Naive thymus-derived CD8-positive, alpha-beta T cell (primary cell): Measurements from ENCODE around the gene CCDC88B. TPM values are rescaled to one million over a fixed set of nuclear protein-coding genes. Genes with fewer than 3 reads are reported as not detected.

ENCODE experiments used
- ATAC-seq, 2 donors: fragments of 150-1000 bp; cut with Tn5 transposase in 1 of 2; sonication (Bioruptor Pico), chemical (Tn5 transposase) in 1 of 2; 1 replicate in 1 of 2; 2 replicates in 1 of 2; pipeline ENCODE4 v1.10.0; 2021; ENCODE audit warnings: mild to moderate bottlenecking in 2 of 2, moderate library complexity in 2 of 2
- POLR2A ChIA-PET: fragments of 350-600 bp; sonication (Branson Sonifier 250); formaldehyde crosslinking; loops from one replicate; lab custom pipeline; 2021; ENCODE audit warnings: antibody characterized with exemption; lab: Charles Lee
- DNase-seq, 10 donors: peaks; one replicate each; pipeline versions ENCODE4 v3.0.0 to v3.0.0-alpha.2; 2020 to 2022
- H3K27ac Mint-ChIP-seq, 10 donors: one replicate each; pipeline ENCODE4 v1.8.0; 2020 to 2022; ENCODE audit warnings: mild to moderate bottlenecking in 10 of 10, mixed read lengths in 10 of 10, moderate library complexity in 4 of 10, inconsistent platforms in 1 of 10
- H3K27me3 Mint-ChIP-seq, 5 donors: one replicate each; pipeline ENCODE4 v1.8.0; 2021 to 2022; ENCODE audit warnings: mixed read lengths in 5 of 5
- H3K36me3 Mint-ChIP-seq, 3 donors: one replicate each; pipeline ENCODE4 v1.8.0; 2020 to 2022; ENCODE audit warnings: mixed read lengths in 3 of 3, mild to moderate bottlenecking in 2 of 3, inconsistent platforms in 1 of 3
- H3K4me1 Mint-ChIP-seq, 4 donors: one replicate each; pipeline ENCODE4 v1.8.0; 2021 to 2022; ENCODE audit warnings: mixed read lengths in 4 of 4
- H3K4me3 Mint-ChIP-seq, 10 donors: one replicate each; pipeline ENCODE4 v1.8.0; 2020 to 2022; ENCODE audit warnings: mild to moderate bottlenecking in 10 of 10, mixed read lengths in 10 of 10, moderate library complexity in 6 of 10, inconsistent platforms in 1 of 10
- H3K9me3 Mint-ChIP-seq, 9 donors: one replicate each; pipeline ENCODE4 v1.8.0; 2020 to 2022; ENCODE audit warnings: mixed read lengths in 9 of 9, mild to moderate bottlenecking in 3 of 9, inconsistent platforms in 1 of 9, moderate library complexity in 1 of 9
- polyA plus RNA-seq, 3 donors: library from polyadenylated mRNA; unstranded; fragments of 300-500 nt; fragmentation: Illumina TruSeq; gene quantifications; one replicate each; pipeline ENCODE4 v1.2.3, GENCODE V29; 2021
- total RNA-seq, 8 experiments: library from RNA in 2 of 8; stranded (reverse) in 2 of 8; gene quantifications; one replicate each; pipeline ENCODE4 v1.2.3 and lab custom pipeline; 2021 to 2026

Gene CCDC88B
- total and polyA plus RNA-seq, 5 experiments from 2014 or later = 10.4 to 119 (median 37.0) TPM

DNA sequence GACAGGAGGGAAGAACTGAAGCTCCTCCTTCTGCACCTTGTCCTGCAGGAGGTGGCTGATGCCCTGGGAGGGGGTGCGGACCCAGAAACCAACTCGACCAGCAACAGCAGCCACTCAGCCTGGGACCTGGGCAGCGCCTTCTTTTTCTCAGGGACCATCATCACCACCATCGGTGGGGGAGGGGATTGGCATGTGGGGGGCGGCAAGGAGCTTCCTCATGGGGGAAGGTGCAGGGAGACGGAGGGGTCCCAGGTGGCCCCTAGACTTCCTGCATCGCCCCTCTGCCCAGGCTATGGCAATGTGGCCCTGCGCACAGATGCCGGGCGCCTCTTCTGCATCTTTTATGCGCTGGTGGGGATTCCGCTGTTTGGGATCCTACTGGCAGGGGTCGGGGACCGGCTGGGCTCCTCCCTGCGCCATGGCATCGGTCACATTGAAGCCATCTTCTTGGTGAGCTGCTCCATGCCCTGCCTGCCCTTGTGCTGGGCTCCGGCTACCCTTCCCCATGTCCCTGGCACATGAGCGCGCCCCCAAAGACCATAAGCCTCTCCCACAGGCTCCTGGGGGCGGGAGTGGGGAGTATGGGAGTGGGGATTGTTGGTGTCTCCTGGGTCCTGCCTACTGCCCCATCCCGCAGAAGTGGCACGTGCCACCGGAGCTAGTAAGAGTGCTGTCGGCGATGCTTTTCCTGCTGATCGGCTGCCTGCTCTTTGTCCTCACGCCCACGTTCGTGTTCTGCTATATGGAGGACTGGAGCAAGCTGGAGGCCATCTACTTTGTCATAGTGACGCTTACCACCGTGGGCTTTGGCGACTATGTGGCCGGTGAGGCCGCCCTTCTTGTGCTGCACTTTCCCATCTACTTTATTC is 42.9 kb upstream of the CCDC88B start:
- DNase-seq = peak in 1 of 10 donors; percentile 45
- ATAC-seq = no peak
- Mint-ChIP-seq H3K4me3 (no peak overlapping the region), H3K9me3 (no peaks in the 10 kb centered on the region), H3K4me1 (peaks cover 10 to 36% (median 33%) of the 10 kb centered on the region in 4 donors), H3K27me3 (peaks cover 37 to 85% (median 60%) of the 10 kb centered on the region in 5 donors), H3K36me3 (peaks cover 0 to 2% (median 0%) of the 10 kb centered on the region in 3 donors), H3K27ac (no peak overlapping the region)
- POLR2A ChIA-PET = interaction anchor here (0.7 to 1.2 kb wide), 4 partner anchors 25 to 71 kb away, joined by 3 to 5 read pairs (median 4); partner anchors contain the start of genes NUDT22 and TRPT1

DNA sequence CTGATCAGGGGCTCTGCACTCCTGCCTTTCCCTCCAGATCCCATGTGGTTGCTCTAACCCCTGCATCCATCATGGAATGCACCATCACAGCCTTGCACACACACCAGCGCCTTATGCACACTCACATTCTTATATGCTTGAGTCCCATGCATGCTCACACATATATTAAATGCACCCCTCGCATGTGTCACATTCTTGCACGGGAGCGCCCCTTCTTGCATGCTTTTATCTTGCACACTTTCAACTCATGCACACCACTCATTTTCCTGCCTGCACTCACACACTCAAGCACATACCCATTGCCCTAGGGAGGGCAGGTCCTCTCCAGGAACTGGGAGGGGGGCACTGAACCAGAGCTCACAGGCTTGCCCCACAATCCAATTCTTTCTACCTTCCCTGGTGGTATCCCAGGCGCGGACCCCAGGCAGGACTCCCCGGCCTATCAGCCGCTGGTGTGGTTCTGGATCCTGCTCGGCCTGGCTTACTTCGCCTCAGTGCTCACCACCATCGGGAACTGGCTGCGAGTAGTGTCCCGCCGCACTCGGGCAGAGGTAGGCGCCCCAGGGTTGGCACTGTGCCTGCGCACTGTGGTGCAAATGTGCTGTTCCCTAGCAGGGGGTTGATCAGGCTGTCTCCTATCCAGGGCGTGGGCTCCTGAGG is 42.2 kb upstream of the CCDC88B start:
- Mint-ChIP-seq H3K4me3 (peak overlapping the region in 1 of 10 donors; percentile 11), H3K27me3 (peaks cover 37 to 81% (median 60%) of the 10 kb centered on the region in 5 donors), H3K36me3 (peaks cover 0 to 2% (median 0%) of the 10 kb centered on the region in 3 donors), H3K4me1 (peaks cover 10 to 33% (median 29%) of the 10 kb centered on the region in 4 donors), H3K27ac (no peak overlapping the region), H3K9me3 (no peaks in the 10 kb centered on the region)
- DNase-seq (peak in 2 of 10 donors; percentile 14 to 57), ATAC-seq (no peak)
- POLR2A ChIA-PET = interaction anchor here (0.7 to 1.2 kb wide), 3 partner anchors 26 to 72 kb away, joined by 3 to 5 read pairs (median 4); partner anchors contain the start of genes NUDT22 and TRPT1

GRCh38 chr11:64298966-64299846 is 40.8 kb upstream of the CCDC88B start:
- peaks cover 13 to 39% (median 33%) of the 10 kb centered on the region in 4 donors for H3K4me1 Mint-ChIP-seq
- no peaks in the 10 kb centered on the region for H3K9me3 Mint-ChIP-seq
- DNase-seq (no peak), ATAC-seq (no peak)
- peaks cover 32 to 67% (median 53%) of the 10 kb centered on the region in 5 donors for H3K27me3 Mint-ChIP-seq
- peaks cover 0 to 2% (median 0%) of the 10 kb centered on the region in 3 donors for H3K36me3 Mint-ChIP-seq
- H3K4me3 Mint-ChIP-seq = peak overlapping the region in 9 of 10 donors; percentile 66 to 87 (median 78)
- peak overlapping the region in 7 of 10 donors; percentile 24 to 86 (median 68) for H3K27ac Mint-ChIP-seq
- POLR2A ChIA-PET = interaction anchor here (0.6 to 0.7 kb wide), 3 partner anchors 43 to 1443 kb away, joined by 3 to 5 read pairs (median 4); no protein-coding TSS in a partner anchor

- H3K27ac Mint-ChIP-seq = peak within 1 kb of the TSS in 8 of 10 donors; percentile 72 to 90 (median 86)
- peaks cover 14 to 42% (median 36%) of the 10 kb centered on the region in 4 donors for H3K4me1 Mint-ChIP-seq
- POLR2A ChIA-PET = interaction anchor here (1.1 to 7.5 kb wide), 4 partner anchors 16 to 94 kb away, joined by 4 to 113 read pairs (median 10); partner anchors contain the start of genes BAD and FERMT3
- ATAC-seq (no peak), DNase-seq (peak in 5 of 10 donors; percentile 28 to 59 (median 39))
- no peaks in the 10 kb centered on the region for H3K9me3 Mint-ChIP-seq
- peak within 1 kb of the TSS; percentile 66 to 87 (median 78) for H3K4me3 Mint-ChIP-seq
- peaks cover 31 to 61% (median 47%) of the 10 kb centered on the region in 5 donors for H3K27me3 Mint-ChIP-seq
- peaks cover 0 to 2% (median 0%) of the 10 kb centered on the region in 3 donors for H3K36me3 Mint-ChIP-seq
Measured at GRCh38 chr11:64299847-64300648, 40.0 kb upstream of the CCDC88B start, which contains the start of gene CATSPERZ. Gene CATSPERZ, plus strand, starts transcription at chr11:64300358. Its CDS starts 53 bp downstream, at chr11:64300411.

DNA sequence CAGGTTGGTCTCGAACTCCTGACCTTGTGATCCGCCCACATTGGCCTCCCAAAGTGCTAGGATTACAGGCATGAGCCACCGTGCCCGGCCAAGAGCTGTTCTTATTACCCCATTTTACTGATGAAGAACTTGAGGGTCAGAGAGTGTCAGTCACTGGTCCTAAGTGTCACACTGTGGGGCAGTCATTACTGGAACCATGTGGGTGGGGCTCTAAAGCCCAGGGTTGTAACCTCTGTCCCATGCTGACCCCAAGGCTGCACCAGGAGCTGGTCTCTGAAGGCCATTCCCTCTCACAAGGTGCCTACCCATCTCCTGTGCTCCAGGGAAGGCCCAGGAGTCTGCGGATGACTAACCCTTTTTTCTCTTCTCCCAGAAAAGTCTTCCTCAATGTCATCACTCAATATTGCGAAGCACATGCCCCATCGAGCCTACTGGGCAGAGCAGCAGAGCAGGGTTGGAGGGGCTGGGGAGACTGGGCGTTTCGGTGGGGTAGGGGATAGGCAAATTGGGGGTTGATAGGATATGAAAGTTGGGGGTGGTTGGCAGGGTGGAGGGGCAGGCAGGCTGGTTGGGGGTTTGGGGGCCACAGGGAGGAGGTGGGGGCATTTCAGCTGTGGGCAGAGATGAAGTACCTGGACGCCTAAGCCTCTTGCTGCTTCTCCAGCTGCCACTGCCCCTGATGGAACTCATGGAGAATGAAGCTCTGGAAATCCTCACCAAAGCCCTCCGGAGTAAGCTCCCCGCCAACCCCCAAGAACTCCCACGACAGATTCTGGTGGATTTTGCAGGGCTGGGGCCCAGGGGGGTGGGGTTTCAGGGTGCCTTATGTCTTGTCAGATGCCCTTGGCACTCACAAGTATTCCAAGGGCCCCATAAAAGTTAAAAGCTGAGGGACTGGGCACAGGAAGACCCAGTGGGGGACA is 36.6 kb upstream of the CCDC88B start:
- POLR2A ChIA-PET = interaction anchor here (1.0 to 7.5 kb wide), 16 partner anchors 14 to 1350 kb away, joined by 3 to 113 read pairs (median 6); partner anchors contain the start of genes BAD, FERMT3, FKBP2 and GPR137
- Mint-ChIP-seq H3K27ac (peak overlapping the region in 6 of 10 donors; percentile 11 to 97 (median 95)), H3K27me3 (peaks cover 13 to 28% (median 20%) of the 10 kb centered on the region in 5 donors), H3K4me1 (peaks cover 22 to 51% (median 44%) of the 10 kb centered on the region in 4 donors), H3K9me3 (no peaks in the 10 kb centered on the region), H3K4me3 (peak overlapping the region in 5 of 10 donors; percentile 4 to 97 (median 93)), H3K36me3 (peaks cover 0 to 9% (median 0%) of the 10 kb centered on the region in 3 donors)
- no peak for DNase-seq
- ATAC-seq = no peak

DNA sequence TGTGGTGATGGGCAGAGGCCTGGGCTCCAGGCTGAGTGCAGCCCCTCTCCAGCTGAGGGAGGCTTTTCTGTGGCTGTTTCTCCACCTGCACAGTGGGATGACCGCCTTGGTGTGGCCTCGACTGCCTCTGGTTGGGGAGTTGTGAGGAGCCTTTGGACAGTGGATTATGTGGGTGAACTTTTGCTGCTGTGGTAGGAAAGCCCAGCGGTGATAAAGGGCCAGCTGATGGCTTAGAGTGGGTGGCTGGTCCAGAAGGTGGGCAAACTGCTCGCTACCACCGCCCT is 36.0 kb upstream of the CCDC88B start:
- H3K4me1 Mint-ChIP-seq = peaks cover 22 to 48% (median 43%) of the 10 kb centered on the region in 4 donors
- no peak for DNase-seq
- H3K27ac Mint-ChIP-seq = peak overlapping the region; percentile 87 to 98 (median 95)
- peaks cover 12 to 22% (median 15%) of the 10 kb centered on the region in 5 donors for H3K27me3 Mint-ChIP-seq
- H3K9me3 Mint-ChIP-seq = no peaks in the 10 kb centered on the region
- ATAC-seq = no peak
- peak overlapping the region; percentile 85 to 97 (median 93) for H3K4me3 Mint-ChIP-seq
- peaks cover 0 to 9% (median 0%) of the 10 kb centered on the region in 3 donors for H3K36me3 Mint-ChIP-seq
- POLR2A ChIA-PET = interaction anchor here (0.9 to 7.5 kb wide), 17 partner anchors 13 to 465 kb away, joined by 3 to 113 read pairs (median 6); partner anchors contain the start of genes BAD, FERMT3, FKBP2 and GPR137

DNA sequence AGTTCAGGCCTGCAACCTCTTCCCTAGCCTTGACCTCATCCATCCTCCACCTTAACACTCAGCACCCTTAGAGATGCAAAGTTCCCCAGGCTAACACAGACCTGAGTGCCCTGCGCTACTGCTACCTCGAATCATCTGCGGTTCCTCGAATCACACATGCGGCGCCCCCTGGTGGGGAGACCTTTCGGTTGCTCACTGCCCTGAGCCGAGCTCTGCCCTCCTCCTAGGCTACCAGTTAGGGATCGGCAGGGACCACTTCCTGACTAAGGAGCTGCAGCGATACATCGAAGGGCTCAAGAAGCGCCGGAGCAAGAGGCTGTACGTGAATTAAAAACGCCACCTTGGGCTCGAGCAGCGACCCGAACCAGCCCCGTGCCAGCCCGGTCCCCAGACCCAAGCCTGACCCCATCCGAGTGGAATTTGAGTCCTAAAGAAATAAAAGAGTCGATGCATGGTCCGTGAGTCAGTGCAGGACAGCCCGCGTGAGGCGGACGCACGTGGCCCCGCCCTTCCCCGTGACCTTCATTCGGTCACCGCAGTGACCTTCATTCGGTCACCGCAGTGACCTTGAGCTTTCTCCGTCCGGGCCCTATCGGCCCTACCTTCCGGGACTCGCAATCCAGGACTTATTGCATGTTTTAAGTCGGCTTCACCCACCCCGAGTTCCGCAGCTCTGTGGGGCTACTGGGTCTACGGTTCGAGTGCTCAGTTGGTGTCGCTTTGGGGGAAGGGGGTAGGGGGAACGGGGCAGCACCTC is 35.5 kb upstream of the CCDC88B start:
- Mint-ChIP-seq H3K36me3 (peaks cover 0 to 12% (median 0%) of the 10 kb centered on the region in 3 donors), H3K4me1 (peaks cover 22 to 47% (median 43%) of the 10 kb centered on the region in 4 donors), H3K9me3 (no peaks in the 10 kb centered on the region), H3K27ac (peak overlapping the region; percentile 87 to 98 (median 95)), H3K4me3 (peak overlapping the region; percentile 85 to 97 (median 93)), H3K27me3 (peaks cover 12 to 18% (median 14%) of the 10 kb centered on the region in 5 donors)
- POLR2A ChIA-PET = interaction anchor here (0.7 to 7.5 kb wide), 23 partner anchors 13 to 791 kb away, joined by 3 to 113 read pairs (median 5); partner anchors contain the start of genes BAD, FERMT3, FKBP2 and GPR137
- ATAC-seq (peak; percentile 33 to 39), DNase-seq (peak; percentile 83 to 95 (median 90))

DNA sequence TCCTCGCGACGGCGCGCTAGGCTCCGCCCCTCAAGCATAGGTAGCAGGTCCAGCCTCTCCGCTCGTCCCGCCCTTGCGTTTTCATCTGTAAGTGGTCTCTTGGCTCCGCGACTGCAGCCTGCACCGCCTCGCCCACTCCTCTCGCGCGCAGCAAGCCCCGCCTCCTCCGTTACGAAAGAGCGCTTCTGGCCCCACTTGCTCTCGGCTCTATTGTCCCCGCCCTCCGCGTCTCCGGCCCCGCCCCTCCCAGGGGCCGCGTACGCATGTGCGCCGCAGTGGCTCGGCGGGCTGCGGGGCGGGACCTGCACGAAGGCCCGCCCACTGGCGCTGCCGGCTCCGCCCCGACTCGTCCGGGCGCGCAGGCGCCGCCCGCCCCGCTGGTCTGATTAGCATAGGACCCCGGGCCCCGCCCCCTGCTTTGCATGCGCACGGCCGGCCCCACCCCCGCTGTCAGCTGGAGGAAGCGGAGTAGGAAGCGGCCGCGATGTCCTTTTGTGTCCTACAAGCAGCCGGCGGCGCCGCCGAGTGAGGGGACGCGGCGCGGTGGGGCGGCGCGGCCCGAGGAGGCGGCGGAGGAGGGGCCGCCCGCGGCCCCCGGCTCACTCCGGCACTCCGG is 34.8 kb upstream of the CCDC88B start, which contains the start of gene ESRRA:
Gene ESRRA (plus strand): TSS at position 450 of the 616 bp plus-strand sequence. CDS start 1,656 bp downstream, outside the sequence.
- H3K36me3 Mint-ChIP-seq = peaks cover 0 to 10% (median 0%) of the 10 kb centered on the region in 3 donors
- DNase-seq (peak; percentile 98 to 100 (median 100)), ATAC-seq (peak; percentile 70 to 74)
- POLR2A ChIA-PET = interaction anchor here (0.7 to 7.5 kb wide), 17 partner anchors 12 to 790 kb away, joined by 3 to 113 read pairs (median 6); partner anchors contain the start of genes BAD, FERMT3, FKBP2 and GPR137
- H3K27me3 Mint-ChIP-seq = peaks cover 8 to 12% (median 11%) of the 10 kb centered on the region in 5 donors
- H3K4me3 Mint-ChIP-seq = peak within 1 kb of the TSS; percentile 93 to 99 (median 96)
- H3K9me3 Mint-ChIP-seq = no peaks in the 10 kb centered on the region
- peak within 1 kb of the TSS; percentile 88 to 98 (median 96) for H3K27ac Mint-ChIP-seq
- H3K4me1 Mint-ChIP-seq = peaks cover 20 to 44% (median 39%) of the 10 kb centered on the region in 4 donors
